ENCODE results near the gene RNF166. TPM values are rescaled to one million over a fixed set of nuclear protein-coding genes. Genes with fewer than 3 reads are reported as not detected.

The RNF166 gene
- total RNA-seq, 1 experiment from 2014 or later = 19.8 TPM

- H3K27ac ChIP-seq (ENCODE audit: low read length) = no peak overlapping the region
- in situ Hi-C loops (cut with HindIII; ENCODE audit: low pct_unique_long_range_greater_than_20kb, low sequenced_read_pairs) (no loop called here), intact Hi-C loops (cut with micrococcal nuclease; ENCODE audit: unreplicated experiment) (no loop called here)
- ATAC-seq (no peak), DNase-seq (ENCODE audit: low read depth, low spot score) (no peak)
- CTCF ChIA-PET = no interaction called here
- no peak overlapping the region for H3K4me3 ChIP-seq (ENCODE audit: low read depth in 2 of 2, low read length in 2 of 2)
- no peaks in the 10 kb centered on the region for H3K9me3 ChIP-seq (ENCODE audit: control insufficient read depth, insufficient read depth, low read depth, low read length)
- POLR2A ChIA-PET = no interaction called here
- peaks cover 2% of the 10 kb centered on the region; the same call in 1 of the 2 replicates for H3K36me3 ChIP-seq (ENCODE audit: control insufficient read depth, insufficient read depth, low read length)
- BruUV-seq (replicated peaks) = no TSS peak
- H3K4me1 ChIP-seq (ENCODE audit: control insufficient read depth, insufficient read depth, low read length) = no peaks in the 10 kb centered on the region
- no peak for TF ChIP-seq CTCF (IDR thresholded peaks at IDR 0.05)
- TF ChIP-seq REST (IDR thresholded peaks at IDR 0.05; ENCODE audit: insufficient read depth in 1 of 2, low read depth in 2 of 2, low read length in 1 of 2) = no peak
- no peak for TF ChIP-seq POLR2AphosphoS5 (IDR thresholded peaks at IDR 0.05; ENCODE audit: low read depth, low read length)
- no peak for TF ChIP-seq TCF7L2 (IDR thresholded peaks at IDR 0.05; ENCODE audit: low read depth, low read length)
- no peak for TF ChIP-seq SIN3A (IDR thresholded peaks at IDR 0.05; ENCODE audit: borderline replicate concordance, insufficient read depth, low read depth, low read length)
- no peaks in the 10 kb centered on the region for H3K27me3 ChIP-seq (ENCODE audit: control insufficient read depth, insufficient read depth, low read length)
These were observed 18.8 kb upstream of the RNF166 start for GRCh38 chr16:88724855-88725555.

- Histone ChIP-seq H3K36me3 (ENCODE audit: control insufficient read depth, insufficient read depth, low read length) (peaks cover 2% of the 10 kb centered on the region; the same call in 1 of the 2 replicates), H3K27me3 (ENCODE audit: control insufficient read depth, insufficient read depth, low read length) (no peaks in the 10 kb centered on the region), H3K27ac (ENCODE audit: low read length) (no peak overlapping the region), H3K9me3 (ENCODE audit: control insufficient read depth, insufficient read depth, low read depth, low read length) (no peaks in the 10 kb centered on the region), H3K4me3 (ENCODE audit: low read depth in 2 of 2, low read length in 2 of 2) (no peak overlapping the region), H3K4me1 (ENCODE audit: control insufficient read depth, insufficient read depth, low read length) (no peaks in the 10 kb centered on the region)
- ATAC-seq = no peak
- in situ Hi-C loops (cut with HindIII; ENCODE audit: low pct_unique_long_range_greater_than_20kb, low sequenced_read_pairs) (no loop called here), intact Hi-C loops (cut with micrococcal nuclease; ENCODE audit: unreplicated experiment) (no loop called here)
- no peak for DNase-seq (ENCODE audit: low read depth, low spot score)
- no TSS peak for BruUV-seq (replicated peaks)
- no peak for TF ChIP-seq POLR2AphosphoS5 (IDR thresholded peaks at IDR 0.05; ENCODE audit: low read depth, low read length)
- POLR2A ChIA-PET = no interaction called here
- CTCF ChIA-PET = no interaction called here
These were observed 17.7 kb upstream of the RNF166 start for GRCh38 chr16:88723911-88724310.

GRCh38 chr16:88723507-88723887 lies 17.3 kb upstream of the RNF166 start:
- no TSS peak for BruUV-seq (replicated peaks)
- CTCF ChIA-PET = no interaction called here

More at GRCh38 chr16:88723507-88723887, 17.3 kb upstream of the RNF166 start:
- ATAC-seq (no peak), DNase-seq (ENCODE audit: low read depth, low spot score) (no peak)
- Histone ChIP-seq H3K4me1 (ENCODE audit: control insufficient read depth, insufficient read depth, low read length) (no peaks in the 10 kb centered on the region), H3K27me3 (ENCODE audit: control insufficient read depth, insufficient read depth, low read length) (no peaks in the 10 kb centered on the region), H3K9me3 (ENCODE audit: control insufficient read depth, insufficient read depth, low read depth, low read length) (no peaks in the 10 kb centered on the region), H3K27ac (ENCODE audit: low read length) (no peak overlapping the region), H3K36me3 (ENCODE audit: control insufficient read depth, insufficient read depth, low read length) (peaks cover 2% of the 10 kb centered on the region; the same call in 1 of the 2 replicates), H3K4me3 (ENCODE audit: low read depth in 2 of 2, low read length in 2 of 2) (no peak overlapping the region)
- TF ChIP-seq TCF7L2 (IDR thresholded peaks at IDR 0.05; ENCODE audit: low read depth, low read length) = no peak
- no peak for TF ChIP-seq POLR2AphosphoS5 (IDR thresholded peaks at IDR 0.05; ENCODE audit: low read depth, low read length)
- TF ChIP-seq REST (IDR thresholded peaks at IDR 0.05; ENCODE audit: insufficient read depth in 1 of 2, low read depth in 2 of 2, low read length in 1 of 2) = no peak
- TF ChIP-seq CTCF (IDR thresholded peaks at IDR 0.05) = no peak
- TF ChIP-seq SIN3A (IDR thresholded peaks at IDR 0.05; ENCODE audit: borderline replicate concordance, insufficient read depth, low read depth, low read length) = no peak
- in situ Hi-C loops (cut with HindIII; ENCODE audit: low pct_unique_long_range_greater_than_20kb, low sequenced_read_pairs) (no loop called here), intact Hi-C loops (cut with micrococcal nuclease; ENCODE audit: unreplicated experiment) (no loop called here)
- POLR2A ChIA-PET = no interaction called here
